Suprapubic skin (tissue), 4 donors: ENCODE data around the gene FGF19. TPM values are rescaled to one million over a fixed set of nuclear protein-coding genes. Genes with fewer than 3 reads are reported as not detected.

Experiments
- DNase-seq, 2 donors: peaks; one replicate each; pipeline ENCODE4 v3.0.0-alpha.2; 2019; ENCODE audit warnings: low spot score in 2 of 2
- H3K27ac ChIP-seq: fragments of 200-600 bp; sonication (generic); one replicate; pipeline ENCODE4 v1.5.1; 2019
- H3K27me3 ChIP-seq: fragments of 200-600 bp; sonication (generic); one replicate; pipeline ENCODE4 v1.5.1; 2019
- H3K36me3 ChIP-seq: fragments of 200-600 bp; sonication (generic); one replicate; pipeline ENCODE4 v1.5.1; 2019
- H3K4me1 ChIP-seq: fragments of 200-600 bp; sonication (generic); one replicate; pipeline ENCODE4 v1.5.1; 2019
- H3K4me3 ChIP-seq: fragments of 200-600 bp; sonication (generic); one replicate; pipeline ENCODE4 v1.5.1; 2019; ENCODE audit warnings: mild to moderate bottlenecking
- H3K9me3 ChIP-seq: fragments of 200-600 bp; sonication (generic); one replicate; pipeline ENCODE4 v1.5.1; 2019
- CTCF ChIP-seq, 2 donors: fragments of 200-600 bp in 1 of 2; fragments of 450-650 bp in 1 of 2; sonication (generic) in 1 of 2; IDR thresholded peaks; one replicate each; pipeline ENCODE4 v1.5.1; 2016 to 2019; ENCODE audit warnings: antibody characterized with exemption in 2 of 2, mild to moderate bottlenecking in 1 of 2, moderate library complexity in 1 of 2
- EP300 ChIP-seq: sonication (generic); formaldehyde crosslinking; IDR thresholded peaks from one replicate; pipeline ENCODE4 v1.6.1; 2017; ENCODE audit warnings: antibody characterized with exemption
- POLR2A ChIP-seq, 2 donors: fragments of 450-650 bp; IDR thresholded peaks; one replicate each; pipeline ENCODE4 v1.6.1; 2017; ENCODE audit warnings: antibody characterized with exemption in 2 of 2, mild to moderate bottlenecking in 2 of 2, moderate library complexity in 2 of 2
- POLR2AphosphoS5 ChIP-seq, 3 donors: sonication (generic); formaldehyde crosslinking; IDR thresholded peaks; one replicate each; pipeline ENCODE4 v1.6.1; 2017; ENCODE audit warnings: antibody characterized with exemption in 3 of 3
- WGBS: methylation state at CpG from one replicate; pipeline ENCODE4 v1.1.5; 2018; 5-methylcytosine and 5-hydroxymethylcytosine counted together
- total RNA-seq, 4 donors: library from RNA; depleted of rRNA; stranded (reverse); fragments of >200 nt; gene quantifications; one replicate each; pipeline ENCODE4 v1.1.0, GENCODE V29; 2016

FGF19 gene
- total RNA-seq, 4 donors from 2014 or later, result not detected

- TF ChIP-seq POLR2A (IDR thresholded peaks at IDR 0.05) (no peak), CTCF (IDR thresholded peaks at IDR 0.05) (peak; percentile 84 to 96), EP300 (no peak), POLR2AphosphoS5 (IDR thresholded peaks at IDR 0.05) (peak in 1 of 3 donors; percentile 61)
- DNase-seq, result peak; percentile 88 to 93
- Histone ChIP-seq H3K4me3 (no peak overlapping the region), H3K9me3 (no peaks in the 10 kb centered on the region), H3K4me1 (peaks cover 38% of the 10 kb centered on the region), H3K36me3 (peaks cover 38% of the 10 kb centered on the region), H3K27me3 (no peaks in the 10 kb centered on the region), H3K27ac (no peak overlapping the region)
- 50% methylated on average over 12 of the region's 18 CpGs for WGBS
These were observed 33.5 kb downstream of the FGF19 start for GRCh38 chr11:69670158-69670845.

GRCh38 chr11:69669486-69669885 lies 34.3 kb downstream of the FGF19 start:
- H3K27ac ChIP-seq, result no peak overlapping the region
- H3K4me1 ChIP-seq, result peaks cover 37% of the 10 kb centered on the region
- H3K4me3 ChIP-seq, result no peak overlapping the region
- no peaks in the 10 kb centered on the region for H3K9me3 ChIP-seq
- TF ChIP-seq POLR2A (IDR thresholded peaks at IDR 0.05), result no peak
- TF ChIP-seq POLR2AphosphoS5 (IDR thresholded peaks at IDR 0.05), result no peak
- no peak for TF ChIP-seq EP300
- no peak for TF ChIP-seq CTCF (IDR thresholded peaks at IDR 0.05)
- peak in 1 of 2 donors; percentile 59 for DNase-seq
- peaks cover 46% of the 10 kb centered on the region for H3K36me3 ChIP-seq
- H3K27me3 ChIP-seq, result no peaks in the 10 kb centered on the region
- WGBS, result 84% methylated on average over 19 of the region's 19 CpGs

GRCh38 chr11:69667619-69668604 lies 35.9 kb downstream of the FGF19 start:
- no peak for TF ChIP-seq EP300
- TF ChIP-seq POLR2A (IDR thresholded peaks at IDR 0.05), result no peak
- TF ChIP-seq POLR2AphosphoS5 (IDR thresholded peaks at IDR 0.05), result no peak
- TF ChIP-seq CTCF (IDR thresholded peaks at IDR 0.05), result no peak
- Histone ChIP-seq H3K9me3 (no peaks in the 10 kb centered on the region), H3K4me1 (peaks cover 21% of the 10 kb centered on the region), H3K27ac (no peak overlapping the region), H3K4me3 (no peak overlapping the region), H3K27me3 (no peaks in the 10 kb centered on the region), H3K36me3 (peaks cover 61% of the 10 kb centered on the region)
- WGBS, result 70% methylated on average over 23 of the region's 26 CpGs
- peak in 1 of 2 donors; percentile 38 for DNase-seq

- Histone ChIP-seq H3K27ac (no peak overlapping the region), H3K27me3 (no peaks in the 10 kb centered on the region), H3K4me3 (no peak overlapping the region), H3K4me1 (peaks cover 20% of the 10 kb centered on the region), H3K9me3 (no peaks in the 10 kb centered on the region), H3K36me3 (peaks cover 53% of the 10 kb centered on the region)
- TF ChIP-seq POLR2A (IDR thresholded peaks at IDR 0.05) (no peak), EP300 (no peak), CTCF (IDR thresholded peaks at IDR 0.05) (no peak), POLR2AphosphoS5 (IDR thresholded peaks at IDR 0.05) (no peak)
- DNase-seq, result no peak
- 58% methylated on average over 25 of the region's 33 CpGs for WGBS
These were observed 36.9 kb downstream of the FGF19 start for GRCh38 chr11:69666752-69667536.
